ENCODE results near the gene SLC24A1. TPM values are rescaled to one million over a fixed set of nuclear protein-coding genes. Genes with fewer than 3 reads are reported as not detected.
A peak's percentile ranks its signal among the peaks of the same experiment; 100 is the strongest.
"Not testable (repeated sequence)": the region's sequence is repeated elsewhere in the genome, so short reads cannot be mapped to it uniquely, and the experiment has no call there.

SLC24A1 gene
- total RNA-seq, 2 experiments from 2014 or later = 8.0 to 9.5 TPM

DNA sequence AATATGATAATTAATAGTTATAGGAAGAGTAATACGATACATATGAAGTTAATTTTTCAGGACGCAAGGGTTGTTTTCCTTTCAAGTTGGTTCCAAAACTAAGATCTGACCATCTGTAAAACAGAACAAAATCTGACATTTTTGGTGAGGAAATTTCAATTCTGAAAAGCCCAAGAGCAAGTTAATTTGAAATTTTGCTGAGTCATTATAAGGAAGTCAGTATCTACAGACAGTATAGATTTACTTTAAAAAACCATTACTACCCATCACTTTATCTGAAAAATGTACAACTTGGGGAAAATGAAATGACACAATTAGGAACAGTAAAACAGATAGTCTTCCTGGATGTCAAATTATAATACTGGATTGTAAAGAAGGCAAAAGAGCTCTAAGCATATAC is 23.3 kb upstream of the SLC24A1 start:
- Mint-ChIP-seq H3K4me1 (no peaks in the 10 kb centered on the region), H3K36me3 (ENCODE audit: low read depth) (peaks cover 46% of the 10 kb centered on the region), H3K27me3 (no peaks in the 10 kb centered on the region), H3K4me3 (no peak overlapping the region), H3K9me3 (ENCODE audit: low read depth) (no peaks in the 10 kb centered on the region), H3K27ac (no peak overlapping the region)
- POLR2A ChIA-PET = interaction anchor here (0.6 kb wide), 1 partner anchor 144 kb away, joined by 3 read pairs; no protein-coding TSS in a partner anchor
- CTCF ChIA-PET = no interaction called here
- ATAC-seq (no peak), DNase-seq (no peak)
- intact Hi-C loops (cut with DNase I, micrococcal nuclease) = no loop called here

DNA sequence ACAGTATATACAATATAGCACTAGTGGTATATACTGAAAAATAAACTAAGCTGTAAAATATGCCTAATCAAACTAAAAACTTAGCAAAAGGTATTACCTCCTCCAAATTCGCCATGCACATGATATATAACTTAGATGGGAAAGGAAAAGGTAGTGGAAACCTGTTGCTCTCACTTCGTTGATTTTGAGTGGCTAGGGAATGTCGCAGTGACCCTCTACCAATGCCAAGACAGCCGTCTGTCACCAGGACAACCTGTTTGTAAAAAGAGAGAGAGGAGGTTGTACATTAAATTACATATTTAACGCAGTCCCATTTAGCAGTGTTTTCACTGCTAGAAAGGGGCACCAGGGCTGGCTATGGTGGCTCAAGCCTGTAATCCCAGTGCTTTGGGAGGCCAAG is 22.1 kb upstream of the SLC24A1 start:
- Mint-ChIP-seq H3K27me3 (no peaks in the 10 kb centered on the region), H3K27ac (no peak overlapping the region), H3K4me1 (no peaks in the 10 kb centered on the region), H3K36me3 (ENCODE audit: low read depth) (peaks cover 40% of the 10 kb centered on the region), H3K4me3 (no peak overlapping the region), H3K9me3 (ENCODE audit: low read depth) (no peaks in the 10 kb centered on the region)
- POLR2A ChIA-PET = no interaction called here
- ATAC-seq (no peak), DNase-seq (no peak)
- CTCF ChIA-PET = no interaction called here
- intact Hi-C loops (cut with DNase I, micrococcal nuclease) = no loop called here

DNA sequence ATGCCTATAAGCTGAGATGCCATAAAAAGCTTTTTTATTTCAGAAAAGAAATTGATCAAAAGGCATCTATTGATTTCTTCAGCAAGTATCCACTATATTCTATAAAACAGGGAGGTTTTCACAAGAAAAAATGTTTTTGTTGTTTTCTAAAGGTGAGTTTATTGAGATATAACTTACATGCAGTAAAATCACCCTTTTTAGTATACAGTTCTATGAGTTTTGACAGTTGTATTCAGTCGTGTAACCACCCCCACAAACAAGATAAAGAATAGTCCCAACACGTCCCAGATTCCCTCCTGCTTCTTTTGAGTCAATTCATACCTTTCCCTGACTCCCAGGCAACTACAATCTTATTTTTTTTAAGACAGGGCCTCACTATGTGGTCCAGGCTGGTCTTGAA is 18.6 kb upstream of the SLC24A1 start:
- peaks cover 16% of the 10 kb centered on the region for H3K36me3 Mint-ChIP-seq (ENCODE audit: low read depth)
- ATAC-seq (no peak), DNase-seq (no peak)
- intact Hi-C loops (cut with DNase I, micrococcal nuclease) = no loop called here
- H3K27me3 Mint-ChIP-seq = no peaks in the 10 kb centered on the region
- CTCF ChIA-PET = no interaction called here
- no peaks in the 10 kb centered on the region for H3K9me3 Mint-ChIP-seq (ENCODE audit: low read depth)
- POLR2A ChIA-PET = no interaction called here
- no peak overlapping the region for H3K4me3 Mint-ChIP-seq
- peaks cover 3% of the 10 kb centered on the region for H3K4me1 Mint-ChIP-seq
- no peak overlapping the region for H3K27ac Mint-ChIP-seq

- Mint-ChIP-seq H3K4me3 (no peak overlapping the region), H3K27me3 (no peaks in the 10 kb centered on the region), H3K36me3 (ENCODE audit: low read depth) (peaks cover 13% of the 10 kb centered on the region), H3K9me3 (ENCODE audit: low read depth) (no peaks in the 10 kb centered on the region), H3K27ac (no peak overlapping the region), H3K4me1 (peaks cover 4% of the 10 kb centered on the region)
- ATAC-seq (no peak), DNase-seq (no peak)
- intact Hi-C loops (cut with DNase I, micrococcal nuclease) = no loop called here
- POLR2A ChIA-PET = no interaction called here
- CTCF ChIA-PET = interaction anchor here (0.6 kb wide), 1 partner anchor 35 kb away, joined by 3 read pairs; no protein-coding TSS in a partner anchor
These were observed 18.2 kb upstream of the SLC24A1 start for GRCh38 chr15:65603559-65603958.

DNA sequence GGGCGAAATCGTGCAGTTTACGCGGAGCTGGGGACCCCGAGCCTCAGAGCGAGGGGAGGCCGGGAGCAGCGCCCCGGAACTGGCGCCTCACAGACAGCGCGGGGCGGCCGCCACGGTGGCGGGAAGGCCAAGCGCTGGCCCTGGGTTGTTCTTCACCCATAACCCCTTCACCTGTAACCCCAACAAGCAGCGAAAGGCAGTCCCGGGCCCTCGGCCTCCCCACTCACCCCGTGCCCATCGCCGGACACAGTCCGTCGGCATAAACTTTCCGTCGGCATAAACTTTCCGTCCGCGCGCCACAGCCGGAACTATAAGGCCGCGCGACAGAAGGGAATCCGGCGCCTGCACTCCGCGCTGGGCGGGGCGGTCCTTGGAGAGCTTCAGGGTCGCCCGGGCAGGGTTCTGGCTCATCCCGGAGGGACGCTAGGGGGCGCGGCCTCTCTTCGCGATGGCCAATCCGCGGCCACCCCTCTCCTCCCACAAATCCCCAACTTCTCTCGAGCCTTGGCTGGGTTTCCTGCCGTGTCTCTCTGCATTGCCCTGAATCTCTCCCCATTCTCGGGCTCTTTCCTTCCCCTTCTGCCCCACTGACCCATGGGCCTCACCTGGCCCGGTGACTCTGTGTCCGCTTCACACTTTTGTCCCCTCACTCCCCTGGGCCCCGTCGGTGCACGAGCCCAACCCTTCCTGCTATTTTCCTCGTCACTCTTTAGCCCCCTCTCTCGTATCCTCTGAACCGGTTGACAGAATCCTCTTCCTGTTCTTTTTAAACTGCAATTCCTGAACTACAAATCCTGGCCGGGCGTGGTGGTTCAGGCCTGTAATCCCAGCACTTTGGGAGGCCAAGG is 10.6 kb upstream of the SLC24A1 start, which contains the start of gene INTS14:
TSS of gene INTS14 (minus strand) at position 261 of the 848 bp plus-strand sequence. CDS start 3,751 bp downstream, outside the sequence.
- H3K9me3 Mint-ChIP-seq (ENCODE audit: low read depth) = no peaks in the 10 kb centered on the region
- ChIA-PET POLR2A (interaction anchor here (0.5 to 1.4 kb wide), 6 partner anchors 58 to 425 kb away, joined by 3 to 7 read pairs (median 3); partner anchors contain the start of genes RAB11A and RNU5B-1), CTCF (interaction anchor here (0.6 to 1.6 kb wide), 14 partner anchors 16 to 477 kb away, joined by 3 to 6 read pairs (median 3); partner anchors contain the start of genes PDCD7 and RAB11A)
- H3K27me3 Mint-ChIP-seq = no peaks in the 10 kb centered on the region
- ATAC-seq = peak; percentile 99
- peak; percentile 98 for DNase-seq
- H3K36me3 Mint-ChIP-seq (ENCODE audit: low read depth) = peaks cover 2% of the 10 kb centered on the region
- peak within 1 kb of the TSS; percentile 97 for H3K4me3 Mint-ChIP-seq
- peaks cover 33% of the 10 kb centered on the region for H3K4me1 Mint-ChIP-seq
- intact Hi-C loops (cut with DNase I, micrococcal nuclease) = loop anchor here (1.0 to 10.0 kb wide), 13 partner anchors 81 to 886 kb away; partner anchors contain the start of genes DIS3L (in 2 of the 2), CLPX (in 1 of the 2), DENND4A (in 1 of the 2) and DPP8 (in 1 of the 2)
- peak within 1 kb of the TSS; percentile 96 for H3K27ac Mint-ChIP-seq

- CTCF ChIA-PET = interaction anchor here (0.5 to 1.5 kb wide), 8 partner anchors 10 to 846 kb away, joined by 3 to 6 read pairs (median 3); partner anchors contain the start of genes RAB11A and SLC24A1
- peak overlapping the region; percentile 97 for H3K4me3 Mint-ChIP-seq
- H3K4me1 Mint-ChIP-seq = peaks cover 33% of the 10 kb centered on the region
- intact Hi-C loops (cut with DNase I, micrococcal nuclease) = loop anchor here (1.0 to 10.0 kb wide), 12 partner anchors 82 to 885 kb away; partner anchors contain the start of genes DIS3L (in 2 of the 2), CLPX (in 1 of the 2), DENND4A (in 1 of the 2) and DPP8 (in 1 of the 2)
- ATAC-seq (no peak), DNase-seq (no peak)
- H3K9me3 Mint-ChIP-seq (ENCODE audit: low read depth) = no peaks in the 10 kb centered on the region
- peaks cover 2% of the 10 kb centered on the region for H3K36me3 Mint-ChIP-seq (ENCODE audit: low read depth)
- H3K27me3 Mint-ChIP-seq = no peaks in the 10 kb centered on the region
- H3K27ac Mint-ChIP-seq = peak overlapping the region; percentile 96
- POLR2A ChIA-PET = no interaction called here
These were observed 9.7 kb upstream of the SLC24A1 start for GRCh38 chr15:65611888-65612615.

DNA sequence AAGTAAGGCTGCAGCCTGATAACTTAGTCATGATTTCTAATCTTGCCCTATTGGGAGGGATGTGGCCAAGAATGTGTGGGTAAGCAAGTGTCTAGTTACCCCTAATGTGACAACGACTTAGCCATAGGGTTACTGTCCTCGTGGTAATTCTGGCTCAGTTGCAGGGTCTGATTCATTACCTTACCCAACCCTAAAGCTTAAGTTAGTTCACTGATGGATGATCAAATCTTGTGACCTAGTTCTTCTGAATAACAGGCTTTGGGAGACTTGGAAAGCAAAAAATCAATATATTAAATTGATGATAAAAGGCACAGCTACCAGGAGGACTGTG is 9.2 kb upstream of the SLC24A1 start:
- H3K27me3 Mint-ChIP-seq = no peaks in the 10 kb centered on the region
- H3K27ac Mint-ChIP-seq = no peak overlapping the region
- ChIA-PET CTCF (interaction anchor here (0.5 to 1.5 kb wide), 4 partner anchors 9 to 845 kb away, joined by 3 to 6 read pairs (median 3); partner anchors contain the start of gene SLC24A1), POLR2A (no interaction called here)
- ATAC-seq = no peak
- peaks cover 2% of the 10 kb centered on the region for H3K36me3 Mint-ChIP-seq (ENCODE audit: low read depth)
- no peak for DNase-seq
- peak overlapping the region; percentile 8 for H3K4me3 Mint-ChIP-seq
- H3K4me1 Mint-ChIP-seq = peaks cover 33% of the 10 kb centered on the region
- intact Hi-C loops (cut with DNase I, micrococcal nuclease) = loop anchor here (5.0 to 10.0 kb wide), 2 partner anchors 682 to 745 kb away; partner anchors contain the start of genes DIS3L (in 1 of the 2) and TIPIN (in 1 of the 2)
- H3K9me3 Mint-ChIP-seq (ENCODE audit: low read depth) = no peaks in the 10 kb centered on the region

- Mint-ChIP-seq H3K4me3 (no peak overlapping the region), H3K27me3 (no peaks in the 10 kb centered on the region), H3K36me3 (ENCODE audit: low read depth) (peaks cover 2% of the 10 kb centered on the region), H3K9me3 (ENCODE audit: low read depth) (no peaks in the 10 kb centered on the region), H3K27ac (no peak overlapping the region), H3K4me1 (peaks cover 30% of the 10 kb centered on the region)
- ATAC-seq (no peak), DNase-seq (no peak)
- intact Hi-C loops (cut with DNase I, micrococcal nuclease) = loop anchor here (5.0 to 10.0 kb wide), 2 partner anchors 682 to 744 kb away; partner anchors contain the start of genes DIS3L (in 1 of the 2) and TIPIN (in 1 of the 2)
- POLR2A ChIA-PET = no interaction called here
- CTCF ChIA-PET = interaction anchor here (0.5 to 0.6 kb wide), 2 partner anchors 16 to 124 kb away, joined by 3 to 4 read pairs; no protein-coding TSS in a partner anchor
These were observed 8.6 kb upstream of the SLC24A1 start for GRCh38 chr15:65612949-65613744.

DNA sequence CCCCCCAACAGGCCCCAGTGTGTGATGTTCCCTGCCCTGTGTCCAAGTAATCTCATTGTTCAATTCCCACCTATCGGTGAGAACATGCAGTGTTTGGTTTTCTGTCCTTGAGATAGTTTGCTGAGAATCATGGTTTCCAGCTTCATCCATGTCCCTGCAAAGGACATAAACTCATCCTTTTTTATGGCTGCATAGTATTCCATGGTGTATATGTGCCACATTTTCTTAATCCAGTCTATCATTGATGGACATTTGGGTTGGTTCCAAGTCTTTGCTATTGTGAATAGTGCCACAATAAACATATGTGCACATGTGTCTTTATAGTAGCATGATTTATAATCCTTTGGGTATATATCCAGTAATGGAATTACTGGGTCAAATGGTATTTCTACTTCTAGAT is 5.9 kb upstream of the SLC24A1 start:
- H3K9me3 Mint-ChIP-seq (ENCODE audit: low read depth); H3K36me3 Mint-ChIP-seq (ENCODE audit: low read depth); H3K27ac Mint-ChIP-seq; CTCF ChIA-PET; ATAC-seq; POLR2A ChIA-PET; DNase-seq; H3K27me3 Mint-ChIP-seq; H3K4me3 Mint-ChIP-seq: not testable (repeated sequence)
- intact Hi-C loops (cut with DNase I, micrococcal nuclease) = loop anchor here in 1 of 2 experiments (10.0 kb wide), 1 partner anchor 679 kb away; the partner anchor contains the start of gene DIS3L
- H3K4me1 Mint-ChIP-seq = peaks cover 17% of the 10 kb centered on the region

- intact Hi-C loops (cut with DNase I, micrococcal nuclease) = loop anchor here in 1 of 2 experiments (10.0 kb wide), 1 partner anchor 676 kb away; the partner anchor contains the start of gene DIS3L
- H3K9me3 Mint-ChIP-seq (ENCODE audit: low read depth) = no peaks in the 10 kb centered on the region
- H3K27me3 Mint-ChIP-seq = no peaks in the 10 kb centered on the region
- ChIA-PET CTCF (no interaction called here), POLR2A (no interaction called here)
- ATAC-seq (no peak), DNase-seq (no peak)
- no peak overlapping the region for H3K27ac Mint-ChIP-seq
- H3K4me1 Mint-ChIP-seq = no peaks in the 10 kb centered on the region
- no peak overlapping the region for H3K4me3 Mint-ChIP-seq
- H3K36me3 Mint-ChIP-seq (ENCODE audit: low read depth) = no peaks in the 10 kb centered on the region
These were observed 3.1 kb upstream of the SLC24A1 start for GRCh38 chr15:65618560-65619109.

All from activated CD4-positive, alpha-beta T cell treated with anti-CD3 and anti-CD28 coated beads for 36 hours (primary cell).